B cell (primary cell): ENCODE measurements around the gene CA5A.
"Not testable (repeated sequence)": the region's sequence is repeated elsewhere in the genome, so short reads cannot be mapped to it uniquely, and the experiment has no call there.

Source experiments
- CTCF ChIP-seq: fragments of 200-600 bp; IDR thresholded peaks from one replicate; pipeline ENCODE4 v1.8.0; 2022; ENCODE audit warnings: antibody characterized with exemption, mild to moderate bottlenecking
- EZH2 ChIP-seq: IDR thresholded peaks from 2 replicates; pipeline ENCODE4 v1.6.1; 2012; ENCODE audit warnings: borderline replicate concordance, low read depth, mild to moderate bottlenecking, moderate library complexity, low read length; ENCODE audit not compliant: insufficient read depth, poor library complexity, severe bottlenecking

- not testable (repeated sequence) for TF ChIP-seq EZH2, CTCF
Measured at GRCh38 chr16:87887931-87888330, 48.4 kb downstream of the CA5A start.
